Hematopoietic multipotent progenitor cell treated with erythropoietin and hydrocortisone succinate and interleukin-3 and kit ligand, for 6 days (in vitro differentiated cells): ENCODE results near the gene KIF4B.

Experiments
- DNase-seq: peaks from one replicate; pipeline ENCODE4 v3.0.0-alpha.2; 2015

KIF4B gene

DNA sequence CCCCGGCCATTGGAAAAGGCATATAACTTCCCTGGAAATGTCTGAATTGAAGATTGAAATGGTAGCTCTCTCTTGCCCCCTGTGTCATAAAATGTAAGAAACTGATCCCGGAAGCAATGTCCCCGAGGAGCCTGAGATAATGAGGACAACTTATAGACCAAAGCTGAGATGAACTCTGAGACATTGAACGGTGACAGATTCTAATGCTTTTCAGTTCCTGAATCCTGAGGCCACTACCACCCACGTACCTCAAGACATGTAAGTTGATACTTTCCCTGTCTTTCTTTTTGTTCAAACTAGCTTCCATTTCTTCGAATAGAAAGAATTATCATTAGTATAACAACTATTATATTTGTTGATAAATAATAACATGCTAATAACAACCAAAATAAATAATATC, 51.0 kb downstream of the KIF4B start:
- no peak for DNase-seq

DNA sequence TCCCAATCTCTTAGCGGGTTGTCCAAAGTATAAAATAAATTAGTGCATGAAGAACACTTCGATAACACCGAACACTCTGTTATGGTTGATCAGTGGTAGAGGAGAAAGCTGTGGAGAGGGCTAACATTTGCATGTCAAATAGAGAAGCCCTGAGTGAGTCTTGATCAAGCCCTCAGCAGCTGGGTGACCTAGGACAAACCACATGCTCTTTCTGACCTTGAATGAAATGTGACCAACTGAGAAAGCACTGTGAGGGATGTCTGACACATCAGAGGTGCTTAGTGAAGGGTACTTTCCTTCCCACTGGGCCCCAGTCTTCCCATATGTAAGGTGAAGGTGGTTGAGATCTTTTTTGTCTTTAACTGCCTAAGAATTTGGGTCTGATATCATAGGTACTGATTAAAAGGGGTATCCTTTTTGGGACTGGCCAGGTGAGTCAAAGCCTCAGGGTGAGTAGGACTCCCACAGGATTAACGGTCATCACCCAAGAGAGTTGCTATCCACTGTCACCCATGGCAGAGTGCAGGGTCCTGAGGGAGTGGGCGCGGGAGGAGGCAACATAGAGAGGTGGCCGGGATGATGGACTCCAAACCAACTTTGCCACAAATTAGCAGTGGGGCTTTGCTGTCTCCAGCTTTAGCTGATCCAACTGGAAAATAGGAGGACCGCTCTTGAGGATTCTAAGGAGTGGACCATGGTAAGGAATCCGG, 53.5 kb downstream of the KIF4B start:
- DNase-seq: no peak
